GM12891 (cell line): ENCODE measurements around the gene DIP2B.

Source experiments
- POLR2A ChIP-seq: IDR thresholded peaks from 2 replicates; pipeline ENCODE4 v1.6.1; 2011; ENCODE audit warnings: low read depth, low read length, control low read depth
- SPI1 ChIP-seq: IDR thresholded peaks from 2 replicates; pipeline ENCODE4 v1.6.1; 2011; ENCODE audit warnings: low read depth, low read length, control low read depth
- TAF1 ChIP-seq: IDR thresholded peaks from 2 replicates; pipeline ENCODE4 v1.6.1; 2011; ENCODE audit warnings: low read depth, low read length, control low read depth

DNA sequence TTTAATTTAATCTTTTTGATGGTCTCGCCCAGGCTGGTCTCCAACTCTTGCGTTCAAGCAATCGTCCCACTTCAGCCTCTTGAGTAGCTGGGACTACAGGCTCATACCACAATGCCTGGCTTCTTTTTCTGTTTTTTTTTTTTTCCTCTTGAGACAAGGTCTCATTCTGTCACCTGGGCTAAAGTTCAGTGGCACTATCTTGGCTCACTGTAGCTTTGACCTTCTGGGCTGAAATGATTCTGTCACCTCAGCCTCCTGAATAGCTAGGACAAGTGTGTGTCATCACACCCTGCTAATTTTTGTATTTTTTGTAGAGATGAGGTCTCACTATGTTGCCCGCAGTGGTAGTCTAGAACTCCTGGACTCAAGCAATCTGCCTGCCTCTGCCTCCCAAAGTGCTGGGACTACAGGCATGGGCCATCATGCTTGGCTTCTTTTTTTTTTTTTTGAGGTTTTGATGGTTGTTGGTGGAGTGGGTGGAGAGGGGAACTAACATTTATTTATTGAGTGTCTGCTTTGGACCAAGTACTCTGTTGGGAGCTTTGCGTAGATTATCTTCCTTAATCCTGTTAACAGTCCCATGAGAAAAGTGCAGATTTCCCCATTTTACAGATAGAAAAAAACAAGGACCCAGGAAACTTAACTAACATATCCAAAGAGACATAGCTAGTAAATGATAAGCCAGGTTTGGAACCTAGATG, 102.0 kb downstream of the DIP2B start:
- TF ChIP-seq TAF1 (no peak), SPI1 (no peak), POLR2A (no peak)
